G401.6 (cell line): ENCODE results near the gene KARS1.
"Not testable (repeated sequence)": the region's sequence is repeated elsewhere in the genome, so short reads cannot be mapped to it uniquely, and the experiment has no call there.

ENCODE experiments used
- FAIRE-seq: peaks from 2 replicates; lab custom pipeline; 2012; peaks lifted over from hg19 to GRCh38; lab: Jason Lieb, UNC

Gene KARS1

GRCh38 chr16:75624921-75625334 is 22.5 kb downstream of the KARS1 start:
- FAIRE-seq = no peak

GRCh38 chr16:75622761-75623605 is 24.5 kb downstream of the KARS1 start, which contains the start of gene ADAT1:
Gene ADAT1 (minus strand): TSS chr16:75623281. CDS start chr16:75620799, 2,482 bp downstream.
- peak; percentile 95 for FAIRE-seq

GRCh38 chr16:75621170-75621477 is 26.3 kb downstream of the KARS1 start:
- FAIRE-seq = no peak

- FAIRE-seq = no peak
These were observed 26.9 kb downstream of the KARS1 start for GRCh38 chr16:75620326-75621169.

- no peak for FAIRE-seq
These were observed 28.7 kb downstream of the KARS1 start for GRCh38 chr16:75618780-75619179.

GRCh38 chr16:75617121-75617520 is 30.3 kb downstream of the KARS1 start:
- no peak for FAIRE-seq

GRCh38 chr16:75616521-75617010 is 30.9 kb downstream of the KARS1 start:
- no peak for FAIRE-seq

- no peak for FAIRE-seq
These were observed 31.8 kb downstream of the KARS1 start for GRCh38 chr16:75615619-75616018.

- no peak for FAIRE-seq
These were observed 33.2 kb downstream of the KARS1 start for GRCh38 chr16:75614066-75614897.

GRCh38 chr16:75606507-75606906 is 41.0 kb downstream of the KARS1 start:
- FAIRE-seq = no peak

GRCh38 chr16:75603241-75603640 is 44.2 kb downstream of the KARS1 start:
- FAIRE-seq = no peak

- FAIRE-seq = no peak
These were observed 47.8 kb downstream of the KARS1 start for GRCh38 chr16:75599452-75600277.

GRCh38 chr16:75593825-75594820 is 53.3 kb downstream of the KARS1 start:
- no peak for FAIRE-seq

- FAIRE-seq = no peak
These were observed 54.2 kb downstream of the KARS1 start for GRCh38 chr16:75593308-75593707.

- not testable (repeated sequence) for FAIRE-seq
These were observed 55.5 kb downstream of the KARS1 start for GRCh38 chr16:75591927-75592326.

GRCh38 chr16:75590920-75591843 is 56.3 kb downstream of the KARS1 start:
- FAIRE-seq = no peak

GRCh38 chr16:75589306-75589705 is 58.2 kb downstream of the KARS1 start:
- no peak for FAIRE-seq

GRCh38 chr16:75588716-75589115 is 58.7 kb downstream of the KARS1 start:
- FAIRE-seq = no peak

GRCh38 chr16:75584108-75584507 is 63.4 kb downstream of the KARS1 start:
- FAIRE-seq = no peak
